BLaER1 treated with 17β-estradiol and CSF1 and Interleukin-3, amounts not matched to agents 10 nM and 100 nM (cell line): ENCODE results near the gene MYL12B.

Experiments
- H3K27ac ChIP-seq, 11 experiments: shearing (Covaris generic); formaldehyde crosslinking; 2 replicates each; pipeline ENCODE4 v1.8.1; 2022
- H3K27me3 ChIP-seq, 11 experiments: shearing (Covaris generic); formaldehyde crosslinking; 2 replicates each; pipeline ENCODE4 v1.8.1; 2022
- H3K36me3 ChIP-seq, 11 experiments: shearing (Covaris generic); formaldehyde crosslinking; 2 replicates each; pipeline ENCODE4 v1.8.1; 2022
- H3K4me1 ChIP-seq, 10 experiments: shearing (Covaris generic); formaldehyde crosslinking; 2 replicates each; pipeline ENCODE4 v1.8.1; 2022
- H3K4me2 ChIP-seq, 11 experiments: shearing (Covaris generic); formaldehyde crosslinking; 2 replicates each; pipeline ENCODE4 v1.8.1; 2022
- H3K4me3 ChIP-seq, 10 experiments: shearing (Covaris generic); formaldehyde crosslinking; 2 replicates each; pipeline ENCODE4 v1.8.1; 2022
- H3K9ac ChIP-seq, 11 experiments: shearing (Covaris generic); formaldehyde crosslinking; 2 replicates each; pipeline ENCODE4 v1.8.1; 2022
- H3K9me3 ChIP-seq, 11 experiments: shearing (Covaris generic); formaldehyde crosslinking; replicated peaks in 1 of 11; 2 replicates each; pipeline ENCODE4 v1.8.1; 2022
- H4K20me1 ChIP-seq, 11 experiments: shearing (Covaris generic); formaldehyde crosslinking; 2 replicates each; pipeline ENCODE4 v1.8.1; 2022
- Cebpa-rat ChIP-seq, 11 experiments: shearing (Covaris generic); IDR thresholded peaks; 2 replicates each; pipeline ENCODE4 v1.8.1; 2022

The MYL12B gene

GRCh38 chr18:3233004-3233403 is 28.9 kb upstream of the MYL12B start:
- TF ChIP-seq Cebpa-rat (IDR thresholded peaks at IDR 0.05): no peak

GRCh38 chr18:3233433-3234168 is 28.3 kb upstream of the MYL12B start:
- Histone ChIP-seq H3K27me3 (no peaks in the 10 kb centered on the region), H3K9me3 (peaks cover 0 to 23% (median 17%) of the 10 kb centered on the region in 11 experiments; a peak in 16 of 22 replicates), H3K4me2 (no peak overlapping the region), H3K4me3 (no peak overlapping the region), H4K20me1 (no peaks in the 10 kb centered on the region), H3K4me1 (peaks cover 0 to 10% (median 0%) of the 10 kb centered on the region in 10 experiments; a peak in 2 of 20 replicates), H3K27ac (no peak overlapping the region), H3K9ac (no peak overlapping the region), H3K36me3 (peaks cover 0 to 5% (median 0%) of the 10 kb centered on the region in 11 experiments; a peak in 1 of 22 replicates)
- no peak for TF ChIP-seq Cebpa-rat (IDR thresholded peaks at IDR 0.05)

More at GRCh38 chr18:3233004-3233403, 28.9 kb upstream of the MYL12B start:
- Histone ChIP-seq H3K4me2 (no peak overlapping the region), H3K9me3 (peaks cover 0 to 17% (median 14%) of the 10 kb centered on the region in 11 experiments; a peak in 16 of 22 replicates), H3K9ac (no peak overlapping the region), H3K4me3 (no peak overlapping the region), H4K20me1 (no peaks in the 10 kb centered on the region), H3K4me1 (peaks cover 0 to 10% (median 0%) of the 10 kb centered on the region in 10 experiments; a peak in 2 of 20 replicates), H3K27ac (no peak overlapping the region), H3K27me3 (no peaks in the 10 kb centered on the region), H3K36me3 (peaks cover 0 to 5% (median 0%) of the 10 kb centered on the region in 11 experiments; a peak in 1 of 22 replicates)

- Histone ChIP-seq H3K4me3 (no peak overlapping the region), H3K9ac (no peak overlapping the region), H3K27ac (no peak overlapping the region), H3K9me3 (peaks cover 0 to 26% (median 17%) of the 10 kb centered on the region in 11 experiments; a peak in 16 of 22 replicates), H3K4me2 (no peak overlapping the region), H4K20me1 (no peaks in the 10 kb centered on the region), H3K27me3 (no peaks in the 10 kb centered on the region), H3K36me3 (peaks cover 0 to 5% (median 0%) of the 10 kb centered on the region in 11 experiments; a peak in 1 of 22 replicates), H3K4me1 (peaks cover 0 to 10% (median 0%) of the 10 kb centered on the region in 10 experiments; a peak in 2 of 20 replicates)
- TF ChIP-seq Cebpa-rat (IDR thresholded peaks at IDR 0.05): no peak
These were observed 27.5 kb upstream of the MYL12B start for GRCh38 chr18:3234457-3234856.

- Histone ChIP-seq H3K4me3 (no peak overlapping the region), H3K27ac (no peak overlapping the region), H3K36me3 (peaks cover 0 to 7% (median 2%) of the 10 kb centered on the region in 11 experiments; a peak in 10 of 22 replicates), H3K9ac (no peak overlapping the region), H3K4me2 (peak overlapping the region in 1 of 11 experiments; percentile 7; a peak in 2 of 22 replicates), H3K4me1 (peaks cover 0 to 10% (median 0%) of the 10 kb centered on the region in 10 experiments; a peak in 2 of 20 replicates), H4K20me1 (no peaks in the 10 kb centered on the region), H3K27me3 (no peaks in the 10 kb centered on the region), H3K9me3 (peaks cover 9 to 32% (median 25%) of the 10 kb centered on the region in 11 experiments)
- no peak for TF ChIP-seq Cebpa-rat (IDR thresholded peaks at IDR 0.05)
These were observed 26.1 kb upstream of the MYL12B start for GRCh38 chr18:3235846-3236245.

GRCh38 chr18:3236470-3236869 is 25.5 kb upstream of the MYL12B start:
- Histone ChIP-seq H3K27ac (no peak overlapping the region), H4K20me1 (no peaks in the 10 kb centered on the region), H3K9me3 (peaks cover 15 to 36% (median 27%) of the 10 kb centered on the region in 11 experiments), H3K4me1 (peaks cover 0 to 10% (median 0%) of the 10 kb centered on the region in 10 experiments; a peak in 2 of 20 replicates), H3K4me2 (no peak overlapping the region), H3K36me3 (peaks cover 6 to 14% (median 8%) of the 10 kb centered on the region in 11 experiments; a peak in 20 of 22 replicates), H3K27me3 (no peaks in the 10 kb centered on the region), H3K9ac (no peak overlapping the region), H3K4me3 (no peak overlapping the region)
- TF ChIP-seq Cebpa-rat (IDR thresholded peaks at IDR 0.05): no peak

- peaks cover 27 to 48% (median 39%) of the 10 kb centered on the region in 11 experiments for H3K9me3 ChIP-seq
- H3K4me3 ChIP-seq: no peak overlapping the region
- H3K36me3 ChIP-seq: peaks cover 15 to 24% (median 19%) of the 10 kb centered on the region in 11 experiments; a peak in 20 of 22 replicates
- H3K27me3 ChIP-seq: no peaks in the 10 kb centered on the region
- H3K27ac ChIP-seq: no peak overlapping the region
- peaks cover 0 to 14% (median 0%) of the 10 kb centered on the region in 10 experiments; a peak in 4 of 20 replicates for H3K4me1 ChIP-seq
- no peaks in the 10 kb centered on the region for H4K20me1 ChIP-seq
- no peak overlapping the region for H3K4me2 ChIP-seq
- no peak for TF ChIP-seq Cebpa-rat (IDR thresholded peaks at IDR 0.05)
- H3K9ac ChIP-seq: no peak overlapping the region
These were observed 23.2 kb upstream of the MYL12B start for GRCh38 chr18:3238742-3239141.

GRCh38 chr18:3245185-3245564 is 16.8 kb upstream of the MYL12B start:
- H3K27ac ChIP-seq: peak overlapping the region in 7 of 11 experiments; percentile 97 to 100 (median 98); a peak in 8 of 22 replicates

GRCh38 chr18:3245853-3246634 is 15.9 kb upstream of the MYL12B start:
- H3K36me3 ChIP-seq: peaks cover 26 to 35% (median 32%) of the 10 kb centered on the region in 11 experiments
- H3K4me1 ChIP-seq: peaks cover 27 to 43% (median 37%) of the 10 kb centered on the region in 10 experiments
- H3K4me3 ChIP-seq: peak overlapping the region; percentile 87 to 100 (median 92)
- no peaks in the 10 kb centered on the region for H3K27me3 ChIP-seq
- no peak for TF ChIP-seq Cebpa-rat (IDR thresholded peaks at IDR 0.05)
- H4K20me1 ChIP-seq: peaks cover 8 to 25% (median 24%) of the 10 kb centered on the region in 11 experiments; a peak in 20 of 22 replicates
- peak overlapping the region; percentile 83 to 97 (median 95) for H3K4me2 ChIP-seq
- H3K9me3 ChIP-seq: peaks cover 16 to 17% (median 17%) of the 10 kb centered on the region in 11 experiments
- H3K27ac ChIP-seq: peak overlapping the region; percentile 96 to 100 (median 98)
- H3K9ac ChIP-seq: peak overlapping the region; percentile 92 to 100 (median 97)

More at GRCh38 chr18:3245185-3245564, 16.8 kb upstream of the MYL12B start:
- no peak for TF ChIP-seq Cebpa-rat (IDR thresholded peaks at IDR 0.05)
- Histone ChIP-seq H3K4me3 (peak overlapping the region; percentile 87 to 100 (median 92); a peak in 19 of 20 replicates), H3K4me2 (peak overlapping the region; percentile 83 to 97 (median 95)), H3K27me3 (no peaks in the 10 kb centered on the region), H3K4me1 (peaks cover 23 to 34% (median 28%) of the 10 kb centered on the region in 10 experiments), H3K9me3 (peaks cover 22 to 26% (median 25%) of the 10 kb centered on the region in 11 experiments), H4K20me1 (peaks cover 8 to 16% (median 15%) of the 10 kb centered on the region in 11 experiments; a peak in 18 of 22 replicates), H3K9ac (peak overlapping the region; percentile 92 to 100 (median 97); a peak in 21 of 22 replicates), H3K36me3 (peaks cover 27 to 38% (median 31%) of the 10 kb centered on the region in 11 experiments)
